HuH-7 (cell line): ENCODE data around the gene FXR1.
"Not testable (repeated sequence)": the region's sequence is repeated elsewhere in the genome, so short reads cannot be mapped to it uniquely, and the experiment has no call there.

Experiments used
- DNase-seq: peaks from one replicate; pipeline ENCODE4 v3.0.0; 2011; ENCODE audit warnings: low spot score

The FXR1 gene

GRCh38 chr3:180934638-180935037 is 22.2 kb downstream of the FXR1 start:
- DNase-seq: no peak

- no peak for DNase-seq
Measured at GRCh38 chr3:180940826-180941225, 28.4 kb downstream of the FXR1 start.

GRCh38 chr3:180947761-180948390 is 35.4 kb downstream of the FXR1 start:
- no peak for DNase-seq

- no peak for DNase-seq
Measured at GRCh38 chr3:180959691-180960090, 47.2 kb downstream of the FXR1 start.

GRCh38 chr3:180961087-180961486 is 48.6 kb downstream of the FXR1 start:
- no peak for DNase-seq

- no peak for DNase-seq
Measured at GRCh38 chr3:180961552-180961951, 49.1 kb downstream of the FXR1 start.

- no peak for DNase-seq
Measured at GRCh38 chr3:180962530-180962929, 50.1 kb downstream of the FXR1 start.

- DNase-seq: no peak
Measured at GRCh38 chr3:180970931-180971330, 58.5 kb downstream of the FXR1 start.

- DNase-seq: no peak
Measured at GRCh38 chr3:180973543-180973942, 61.1 kb downstream of the FXR1 start.

GRCh38 chr3:180974286-180974685 is 61.8 kb downstream of the FXR1 start:
- DNase-seq: no peak

GRCh38 chr3:180977498-180977897 is 65.0 kb downstream of the FXR1 start:
- no peak for DNase-seq

GRCh38 chr3:180979961-180980360 is 67.5 kb downstream of the FXR1 start:
- no peak for DNase-seq

- no peak for DNase-seq
Measured at GRCh38 chr3:180980611-180981010, 68.1 kb downstream of the FXR1 start.

- DNase-seq: no peak
Measured at GRCh38 chr3:180981912-180982311, 69.4 kb downstream of the FXR1 start.

GRCh38 chr3:180983136-180983535 is 70.7 kb downstream of the FXR1 start:
- DNase-seq: no peak

GRCh38 chr3:180986366-180986765 is 73.9 kb downstream of the FXR1 start:
- DNase-seq: not testable (repeated sequence)

GRCh38 chr3:180987344-180987743 is 74.9 kb downstream of the FXR1 start:
- DNase-seq: no peak

GRCh38 chr3:180989291-180990163 is 77.1 kb downstream of the FXR1 start, which contains the start of gene DNAJC19:
TSS of gene DNAJC19 (minus strand) at chr3:180989736. CDS start at chr3:180989602, 134 bp downstream.
- DNase-seq: peak; percentile 58

GRCh38 chr3:180990505-180990904 is 78.0 kb downstream of the FXR1 start:
- DNase-seq: no peak

- DNase-seq: no peak
Measured at GRCh38 chr3:180996415-180996932, 84.0 kb downstream of the FXR1 start.

- not testable (repeated sequence) for DNase-seq
Measured at GRCh38 chr3:181002331-181002730, 89.9 kb downstream of the FXR1 start.

GRCh38 chr3:181003469-181003868 is 91.0 kb downstream of the FXR1 start:
- not testable (repeated sequence) for DNase-seq

- no peak for DNase-seq
Measured at GRCh38 chr3:181006541-181006940, 94.1 kb downstream of the FXR1 start.
